HepG2 (cell line): ENCODE results near the gene RBM12. TPM values are rescaled to one million over a fixed set of nuclear protein-coding genes. Genes with fewer than 3 reads are reported as not detected.

Experiments used
- ATAC-seq: fragments of 200-7000 bp; cut with Tn5 transposase; 3 replicates; pipeline ENCODE4 v1.9.1; 2020; ENCODE audit warnings: mild to moderate bottlenecking, moderate library complexity
- BruUV-seq: library from RNA; stranded (reverse); fragments of 400-500 nt; replicated peaks from 2 replicates; lab custom pipeline; 2021; lab: Mats Ljungman, UMichigan
- CTCF ChIA-PET: fragments of 300-600 bp; formaldehyde crosslinking; extraction: SDS; loops from one replicate; lab custom pipeline; 2021; ENCODE audit warnings: low total read pairs, inconsistent platforms, low intra/inter-chr PET ratio; lab: Yijun Ruan, JAX
- POLR2A ChIA-PET: fragments of 350-600 bp; sonication (Branson Sonifier 250); formaldehyde crosslinking; loops from one replicate; lab custom pipeline; 2020; ENCODE audit warnings: antibody characterized with exemption, inconsistent platforms; lab: Yijun Ruan, JAX
- DNase-seq: peaks from one replicate; pipeline ENCODE4 v3.0.0-alpha.2; 2015; ENCODE audit warnings: low spot score
- FAIRE-seq: peaks from 3 replicates; lab custom pipeline; 2011; peaks lifted over from hg19 to GRCh38; lab: Jason Lieb, UNC
- H2AFZ ChIP-seq: one replicate; pipeline ENCODE4 v1.6.1; 2011; ENCODE audit warnings: low read length, inconsistent platforms
- H3K27ac ChIP-seq: fragments of 300-600 bp; 3 replicates; pipeline ENCODE4 v1.8.0; 2011; ENCODE audit warnings: mixed run types, mild to moderate bottlenecking, mixed read lengths, low read length, inconsistent platforms; ENCODE audit not compliant: insufficient read depth; ENCODE audit errors: extremely low read length
- H3K27me3 ChIP-seq, 2 experiments: fragments of 200-600 bp in 1 of 2; 2 replicates in 1 of 2; 3 replicates in 1 of 2; pipeline versions ENCODE4 v1.6.0 to v1.8.0; 2011; ENCODE audit warnings: low read length in 2 of 2, mild to moderate bottlenecking in 2 of 2, moderate library complexity in 2 of 2, inconsistent platforms in 1 of 2; ENCODE audit not compliant: insufficient read depth in 2 of 2, control insufficient read depth in 1 of 2
- H3K36me3 ChIP-seq, 2 experiments: fragments of 200-600 bp in 1 of 2; replicated peaks in 1 of 2; 2 replicates in 1 of 2; 3 replicates in 1 of 2; pipeline versions ENCODE4 v1.5.1 to v1.8.0; 2011; ENCODE audit warnings: low read length in 2 of 2, inconsistent platforms in 1 of 2; ENCODE audit not compliant: insufficient read depth in 2 of 2, control insufficient read depth in 1 of 2
- H3K4me1 ChIP-seq: 2 replicates; pipeline ENCODE4 v1.5.1; 2012; ENCODE audit warnings: low read length, inconsistent platforms; ENCODE audit not compliant: insufficient read depth
- H3K4me2 ChIP-seq: 2 replicates; pipeline ENCODE4 v1.6.0; 2011; ENCODE audit warnings: low read depth, low read length, inconsistent platforms
- H3K4me3 ChIP-seq, 3 experiments: fragments of 200-600 bp in 1 of 3; sonication (generic), shearing (Covaris generic) in 1 of 3; replicated peaks in 1 of 3; 2 replicates each; pipeline ENCODE4 v1.5.1; 2011 to 2016; ENCODE audit warnings: low read length in 3 of 3, inconsistent platforms in 2 of 3, low read depth in 2 of 3, mild to moderate bottlenecking in 2 of 3, control low read depth in 1 of 3, mixed read lengths in 1 of 3; ENCODE audit not compliant: insufficient read depth in 1 of 3
- H3K79me2 ChIP-seq: one replicate; pipeline ENCODE4 v1.6.1; 2011; ENCODE audit warnings: low read length, inconsistent platforms; ENCODE audit not compliant: insufficient read depth
- H3K9ac ChIP-seq: 2 replicates; pipeline ENCODE4 v1.6.0; 2011; ENCODE audit warnings: mild to moderate bottlenecking, low read depth, low read length, inconsistent platforms; ENCODE audit not compliant: insufficient read depth
- H3K9me3 ChIP-seq: 2 replicates; pipeline ENCODE4 v1.5.1; 2012; ENCODE audit warnings: mild to moderate bottlenecking, low read length
- H4K20me1 ChIP-seq: 2 replicates; pipeline ENCODE4 v1.6.0; 2011; ENCODE audit warnings: inconsistent platforms, mild to moderate bottlenecking, low read length, moderate library complexity; ENCODE audit not compliant: insufficient read depth
- AGO2 ChIP-seq: fragments of 200-400 bp; formaldehyde crosslinking; optimal IDR thresholded peaks from 2 replicates; pipeline ENCODE3; 2017; ENCODE audit warnings: mild to moderate bottlenecking, low read depth, low read length, moderate library complexity
- ATF3 ChIP-seq: sonication (generic); formaldehyde crosslinking; IDR thresholded peaks from 2 replicates; pipeline ENCODE4 v1.4.0; 2020; ENCODE audit warnings: missing genetic modification reagents
- ATF4 ChIP-seq, 2 experiments: fragments of 450-650 bp in 1 of 2; sonication (generic) in 1 of 2; formaldehyde crosslinking; IDR thresholded peaks; 2 replicates each; pipeline versions ENCODE4 v1.5.0 to v1.8.0; 2020 to 2022; ENCODE audit warnings: mild to moderate bottlenecking in 1 of 2, missing genetic modification reagents in 1 of 2
- TP53 ChIP-seq: sonication (generic); formaldehyde crosslinking; conservative IDR thresholded peaks from 2 replicates; pipeline ENCODE4 v1.4.0; 2020; ENCODE audit warnings: missing genetic modification reagents
- WGBS: methylation state at CpG from one replicate; pipeline ENCODE4 v1.1.6; 2017; ENCODE audit warnings: low lambda C conversion rate; 5-methylcytosine and 5-hydroxymethylcytosine counted together
- in situ Hi-C: cut with HindIII; loops from 2 replicates; pipeline ENCODE4 v1.10.0; 2017; ENCODE audit warnings: low pct_unique_long_range_greater_than_20kb; ENCODE audit not compliant: extremely low pct_ligation_motif_present
- intact Hi-C: fragments of 100-400 bp; cut with micrococcal nuclease; formaldehyde crosslinking; loops from one replicate; pipeline ENCODE4 v1.10.0; 2022; ENCODE audit not compliant: unreplicated experiment
- polyA plus RNA-seq, 8 experiments: library from polyadenylated mRNA; depleted of rRNA in 3 of 8; stranded (reverse) in 7 of 8; unstranded in 1 of 8; fragments of >200 nt; fragmentation: Illumina TruSeq in 4 of 8; extraction: Trizol in 4 of 8; gene quantifications; 2 replicates each; pipeline versions ENCODE4 v1.2.1 to v1.2.3, GENCODE V29; 2011 to 2016; ENCODE audit warnings: low read depth in 4 of 8, missing spikeins in 1 of 8, mixed read lengths in 1 of 8; ENCODE audit not compliant: insufficient read depth in 1 of 8
- total RNA-seq, 5 experiments: library from RNA; depleted of rRNA; stranded (reverse); fragments of >200 nt; fragmentation: Illumina TruSeq; extraction: Trizol; gene quantifications; 2 replicates each; pipeline ENCODE4 v1.2.3, GENCODE V29; 2016; ENCODE audit warnings: low read depth in 1 of 5

RBM12 gene
- total and polyA plus RNA-seq, 2 of the 13 experiments (the other 11 are each of a cell fraction or from before 2014, with no cell fraction given): 97.9 to 104 TPM

- Histone ChIP-seq H3K36me3 (peaks cover 26 to 52% of the 10 kb centered on the region in 2 experiments), H3K9ac (no peak overlapping the region), H3K4me1 (peaks cover 6% of the 10 kb centered on the region; the same call in 1 of the 2 replicates), H3K4me3 (no peak overlapping the region), H3K27me3 (no peaks in the 10 kb centered on the region), H2AFZ (no peak overlapping the region)
- CTCF ChIA-PET: no interaction called here
- BruUV-seq: no TSS peak
- ATAC-seq: no peak
- POLR2A ChIA-PET: interaction anchor here (0.7 to 1.2 kb wide), 3 partner anchors 12 to 90 kb away, joined by 3 to 6 read pairs (median 4); partner anchors contain the start of gene RBM39
- TF ChIP-seq ATF4 (CRISPR knock-in tag; IDR thresholded peaks at IDR 0.05): 0 out of 4 replicates have a peak, but pooled peaks of 1 of the 2 experiments have one; percentile 10
- no peak for TF ChIP-seq TP53
- TF ChIP-seq, all 625 proteins: peak for 1
- in situ Hi-C loops: no loop called here
- intact Hi-C loops: no loop called here
- no peak for FAIRE-seq
- no peak for DNase-seq
- H3K79me2 ChIP-seq: peaks cover 98% of the 10 kb centered on the region
- H4K20me1 ChIP-seq: peaks cover 79% of the 10 kb centered on the region
- no peak overlapping the region for H3K27ac ChIP-seq
- H3K9me3 ChIP-seq: peaks cover 6% of the 10 kb centered on the region; the same call in 1 of the 2 replicates
- H3K4me2 ChIP-seq: no peak overlapping the region
These were observed 12.7 kb downstream of the RBM12 start for GRCh38 chr20:35651958-35652357.

- no peak for ATAC-seq
- ChIA-PET CTCF (no interaction called here), POLR2A (no interaction called here)
- DNase-seq: no peak
- H3K79me2 ChIP-seq: peaks cover 97% of the 10 kb centered on the region
- intact Hi-C loops: no loop called here
- no peak for FAIRE-seq
- H4K20me1 ChIP-seq: peaks cover 73% of the 10 kb centered on the region
- peaks cover 6% of the 10 kb centered on the region; the same call in 1 of the 2 replicates for H3K9me3 ChIP-seq
- peaks cover 6% of the 10 kb centered on the region; the same call in 1 of the 2 replicates for H3K4me1 ChIP-seq
- in situ Hi-C loops: no loop called here
- TF ChIP-seq AGO2 (peak; percentile 54), ATF3 (no peak)
- no peak overlapping the region for H2AFZ ChIP-seq
- no peak overlapping the region for H3K9ac ChIP-seq
- BruUV-seq: no TSS peak
- H3K27ac ChIP-seq: no peak overlapping the region
- no peaks in the 10 kb centered on the region for H3K27me3 ChIP-seq
- peaks cover 26 to 47% of the 10 kb centered on the region in 2 experiments for H3K36me3 ChIP-seq
- H3K4me2 ChIP-seq: no peak overlapping the region
- no peak overlapping the region for H3K4me3 ChIP-seq
- WGBS: 95% methylated on average over 3 of the region's 3 CpGs
These were observed 14.1 kb downstream of the RBM12 start for GRCh38 chr20:35650632-35651031.
